Uterus (tissue), 4 donors: ENCODE measurements around the gene PPFIA4. TPM values are rescaled to one million over a fixed set of nuclear protein-coding genes. Genes with fewer than 3 reads are reported as not detected.
A peak's percentile ranks its signal among the peaks of the same experiment; 100 is the strongest.

Source experiments
- DNase-seq, 2 donors: peaks; one replicate each; pipeline ENCODE4 v3.0.0-alpha.2; 2019 to 2020
- H3K27ac ChIP-seq, 2 donors: fragments of 200-600 bp; sonication (generic); 1 replicate in 1 of 2; 2 replicates in 1 of 2; pipeline ENCODE4 v1.5.1; 2016 to 2018
- H3K27me3 ChIP-seq, 2 donors: fragments of 200-600 bp; sonication (generic); one replicate each; pipeline ENCODE4 v1.5.1; 2018 to 2019; ENCODE audit warnings: control low read depth in 1 of 2
- H3K36me3 ChIP-seq, 2 donors: fragments of 200-600 bp; sonication (generic); one replicate each; pipeline ENCODE4 v1.5.1; 2019; ENCODE audit warnings: control low read depth in 1 of 2
- H3K4me1 ChIP-seq, 2 donors: fragments of 200-600 bp; sonication (generic); one replicate each; pipeline ENCODE4 v1.5.1; 2018 to 2019; ENCODE audit warnings: control low read depth in 1 of 2
- H3K4me3 ChIP-seq, 2 donors: fragments of 200-600 bp; sonication (generic); 1 replicate in 1 of 2; 2 replicates in 1 of 2; pipeline ENCODE4 v1.5.1; 2018 to 2019; ENCODE audit warnings: mild to moderate bottlenecking in 1 of 2
- H3K9me3 ChIP-seq, 2 donors: fragments of 200-600 bp; sonication (generic); one replicate each; pipeline ENCODE4 v1.5.1; 2019; ENCODE audit warnings: control low read depth in 1 of 2
- CTCF ChIP-seq, 4 experiments: fragments of 200-600 bp in 2 of 4; fragments of 450-650 bp in 2 of 4; sonication (generic) in 2 of 4; IDR thresholded peaks; one replicate each; pipeline ENCODE4 v1.5.1; 2016 to 2019; ENCODE audit warnings: antibody characterized with exemption in 4 of 4, mild to moderate bottlenecking in 2 of 4, moderate library complexity in 1 of 4
- POLR2A ChIP-seq, 2 donors: fragments of 450-650 bp; IDR thresholded peaks; one replicate each; pipeline ENCODE4 v1.6.1; 2016; ENCODE audit warnings: antibody characterized with exemption in 2 of 2, mild to moderate bottlenecking in 1 of 2, moderate library complexity in 1 of 2
- intact Hi-C: fragments of 100-400 bp; cut with DNase I; formaldehyde crosslinking; loops from one replicate; pipeline ENCODE4 v1.15.1; 2023; ENCODE audit warnings: low total_unique reads
- total RNA-seq, 4 donors: library from RNA; depleted of rRNA in 3 of 4; stranded (reverse); fragments of >200 nt in 3 of 4; gene quantifications; one replicate each; pipeline versions ENCODE4 v1.1.0 to v1.2.4, GENCODE V29; 2014 to 2023
- donor health status: DM: yes; HTN: yes; CAD: no.

Gene PPFIA4
- total RNA-seq, 4 donors from 2014 or later: 0.26 to 7.6 (median 6.5) TPM; not detected in 1

- no peak overlapping the region for H3K4me3 ChIP-seq
Measured at GRCh38 chr1:203025686-203026030, 633 bp upstream of the PPFIA4 start.

GRCh38 chr1:203026666-203027663 is 674 bp downstream of the PPFIA4 start:
- TF ChIP-seq CTCF (IDR thresholded peaks at IDR 0.05) (no peak), POLR2A (IDR thresholded peaks at IDR 0.05) (no peak)
- peak overlapping the region in 1 of 2 donors; percentile 11 for H3K27ac ChIP-seq

More at GRCh38 chr1:203025686-203026030, 633 bp upstream of the PPFIA4 start:
- DNase-seq: no peak
- H3K9me3 ChIP-seq: no peaks in the 10 kb centered on the region
- H3K36me3 ChIP-seq: peaks cover 0 to 2% of the 10 kb centered on the region in 2 donors
- TF ChIP-seq POLR2A (IDR thresholded peaks at IDR 0.05): no peak
- TF ChIP-seq CTCF (IDR thresholded peaks at IDR 0.05): no peak
- no peaks in the 10 kb centered on the region for H3K27me3 ChIP-seq
- peak overlapping the region; percentile 44 to 60 for H3K27ac ChIP-seq
- H3K4me1 ChIP-seq: no peaks in the 10 kb centered on the region
- intact Hi-C loops: no loop called here

GRCh38 chr1:203028067-203028783 is 1.9 kb downstream of the PPFIA4 start:
- Histone ChIP-seq H3K27ac (no peak overlapping the region), H3K4me3 (no peak overlapping the region), H3K36me3 (peaks cover 0 to 2% of the 10 kb centered on the region in 2 donors), H3K4me1 (no peaks in the 10 kb centered on the region), H3K9me3 (no peaks in the 10 kb centered on the region), H3K27me3 (no peaks in the 10 kb centered on the region)
- no peak for TF ChIP-seq POLR2A (IDR thresholded peaks at IDR 0.05)
- no peak for TF ChIP-seq CTCF (IDR thresholded peaks at IDR 0.05)
- no peak for DNase-seq
- intact Hi-C loops: no loop called here

More at GRCh38 chr1:203026666-203027663, 674 bp downstream of the PPFIA4 start:
- Histone ChIP-seq H3K9me3 (no peaks in the 10 kb centered on the region), H3K36me3 (peaks cover 0 to 2% of the 10 kb centered on the region in 2 donors), H3K4me3 (peak overlapping the region; percentile 37 to 42), H3K27me3 (no peaks in the 10 kb centered on the region), H3K4me1 (no peaks in the 10 kb centered on the region)
- DNase-seq: no peak
- intact Hi-C loops: no loop called here

GRCh38 chr1:203028784-203029553 is 2.7 kb downstream of the PPFIA4 start:
- intact Hi-C loops: no loop called here
- H3K4me1 ChIP-seq: no peaks in the 10 kb centered on the region
- no peaks in the 10 kb centered on the region for H3K36me3 ChIP-seq
- H3K27ac ChIP-seq: no peak overlapping the region
- TF ChIP-seq CTCF (IDR thresholded peaks at IDR 0.05) (no peak), POLR2A (IDR thresholded peaks at IDR 0.05) (no peak)
- no peak overlapping the region for H3K4me3 ChIP-seq
- H3K9me3 ChIP-seq: no peaks in the 10 kb centered on the region
- H3K27me3 ChIP-seq: no peaks in the 10 kb centered on the region
- no peak for DNase-seq
